GM18511 (cell line): ENCODE results near the gene MOV10L1.
"Not testable (repeated sequence)": the region's sequence is repeated elsewhere in the genome, so short reads cannot be mapped to it uniquely, and the experiment has no call there.

Source experiments
- ATAC-seq: cut with Tn5 transposase; IDR thresholded peaks from one replicate; pipeline ENCODE4 v1.9.1; 2021; ENCODE audit warnings: mild to moderate bottlenecking, moderate library complexity; ENCODE audit not compliant: unreplicated experiment

The MOV10L1 gene

GRCh38 chr22:50199829-50200460 is 110.1 kb downstream of the MOV10L1 start:
- ATAC-seq, result no peak

DNA sequence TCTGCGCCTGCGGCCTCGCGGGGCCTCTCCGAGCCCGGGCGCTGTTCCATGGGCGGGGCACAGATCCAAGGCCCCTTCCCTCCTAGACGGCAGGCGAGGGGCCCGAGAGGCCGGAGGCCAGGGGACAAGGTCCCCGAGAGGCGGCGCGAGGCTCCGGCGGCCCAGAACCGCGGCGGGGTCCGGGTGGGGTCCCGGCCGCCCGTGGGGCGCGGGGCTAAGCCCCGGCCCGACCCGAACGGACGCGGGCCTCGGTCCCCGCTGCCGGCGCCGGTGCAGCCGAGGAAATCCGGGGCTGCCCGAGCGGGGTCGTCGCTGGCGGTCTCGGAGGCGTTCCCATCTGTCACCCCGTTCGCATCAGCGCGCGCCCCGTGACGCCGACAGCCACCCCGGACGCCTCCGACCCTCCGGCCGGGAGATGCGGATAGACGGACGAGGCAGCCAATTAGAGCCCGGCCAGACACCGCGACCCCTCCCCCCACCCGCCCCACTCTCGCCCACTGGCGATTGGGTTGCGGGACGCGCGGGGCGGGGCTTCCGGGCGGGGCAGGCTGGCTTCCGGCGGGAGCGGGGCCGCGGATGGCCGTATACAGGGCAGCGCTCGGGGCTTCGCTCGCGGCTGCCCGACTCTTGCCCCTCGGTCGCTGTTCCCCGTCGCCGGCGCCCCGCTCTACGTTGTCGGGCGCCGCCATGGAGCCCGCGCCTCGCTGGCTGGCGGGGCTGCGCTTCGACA is 110.8 kb downstream of the MOV10L1 start, which contains the start of gene SELENOO:
SELENOO (plus strand) TSS at position 551 of the 730 bp plus-strand sequence; CDS start at position 577, 26 bp downstream.
- ATAC-seq, result peak; percentile 78

GRCh38 chr22:50201191-50202129 is 111.7 kb downstream of the MOV10L1 start:
- ATAC-seq, result peak; percentile 30

DNA sequence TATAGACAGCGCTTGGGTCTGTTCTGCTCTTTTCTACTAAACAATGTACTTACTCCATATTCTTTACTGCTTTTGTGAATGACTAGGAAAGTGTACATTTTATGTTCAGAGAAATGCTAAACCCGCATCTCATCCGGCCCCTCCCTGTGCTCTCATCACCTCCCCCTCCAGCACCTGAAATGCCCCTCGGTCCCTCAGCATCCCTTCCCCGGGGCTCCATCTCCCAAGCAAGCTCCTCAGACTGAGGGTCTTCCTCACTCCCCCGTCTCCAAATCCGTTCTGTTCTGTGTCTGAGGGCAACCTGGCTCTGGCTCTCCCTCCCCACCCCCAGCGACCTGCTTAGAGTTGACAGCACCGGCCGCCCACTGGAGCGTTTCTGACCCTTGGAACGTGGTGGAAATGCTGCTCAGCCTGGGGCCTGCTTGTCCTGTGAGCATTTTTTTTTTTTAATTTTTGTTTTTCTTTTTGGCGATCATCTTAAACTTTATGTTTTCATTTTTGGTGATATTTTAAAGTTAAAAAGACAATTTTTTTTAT is 112.4 kb downstream of the MOV10L1 start:
- ATAC-seq, result no peak

- ATAC-seq, result no peak
Observed at GRCh38 chr22:50203288-50203687, 113.5 kb downstream of the MOV10L1 start.

DNA sequence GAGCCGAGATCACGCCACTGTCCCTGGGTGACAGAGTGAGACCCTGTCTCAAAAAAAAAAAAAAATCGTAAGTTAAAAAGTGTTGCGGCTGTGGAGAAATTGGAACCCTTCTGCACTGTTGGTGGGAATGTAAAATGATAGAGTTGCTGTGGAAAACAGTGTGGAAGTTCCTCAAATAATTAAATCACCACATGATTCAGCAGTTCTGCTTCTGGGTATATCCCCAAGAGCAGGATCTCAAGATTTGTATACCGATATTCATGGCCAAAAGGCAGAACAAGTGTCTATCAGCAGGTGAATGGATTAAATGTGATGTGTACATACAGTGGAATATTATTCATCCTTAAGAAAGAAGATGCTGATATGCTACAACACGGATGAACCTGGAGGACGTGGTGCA is 114.8 kb downstream of the MOV10L1 start:
- no peak for ATAC-seq

- not testable (repeated sequence) for ATAC-seq
Observed at GRCh38 chr22:50204998-50205397, 115.2 kb downstream of the MOV10L1 start.

GRCh38 chr22:50205781-50206569 is 116.2 kb downstream of the MOV10L1 start:
- ATAC-seq, result no peak

- ATAC-seq, result no peak
Observed at GRCh38 chr22:50206599-50206998, 116.8 kb downstream of the MOV10L1 start.

- no peak for ATAC-seq
Observed at GRCh38 chr22:50207383-50208140, 117.8 kb downstream of the MOV10L1 start.

GRCh38 chr22:50208430-50208938 is 118.7 kb downstream of the MOV10L1 start:
- no peak for ATAC-seq

GRCh38 chr22:50208939-50209892 is 119.4 kb downstream of the MOV10L1 start:
- no peak for ATAC-seq

GRCh38 chr22:50209893-50210292 is 120.1 kb downstream of the MOV10L1 start:
- ATAC-seq, result no peak

DNA sequence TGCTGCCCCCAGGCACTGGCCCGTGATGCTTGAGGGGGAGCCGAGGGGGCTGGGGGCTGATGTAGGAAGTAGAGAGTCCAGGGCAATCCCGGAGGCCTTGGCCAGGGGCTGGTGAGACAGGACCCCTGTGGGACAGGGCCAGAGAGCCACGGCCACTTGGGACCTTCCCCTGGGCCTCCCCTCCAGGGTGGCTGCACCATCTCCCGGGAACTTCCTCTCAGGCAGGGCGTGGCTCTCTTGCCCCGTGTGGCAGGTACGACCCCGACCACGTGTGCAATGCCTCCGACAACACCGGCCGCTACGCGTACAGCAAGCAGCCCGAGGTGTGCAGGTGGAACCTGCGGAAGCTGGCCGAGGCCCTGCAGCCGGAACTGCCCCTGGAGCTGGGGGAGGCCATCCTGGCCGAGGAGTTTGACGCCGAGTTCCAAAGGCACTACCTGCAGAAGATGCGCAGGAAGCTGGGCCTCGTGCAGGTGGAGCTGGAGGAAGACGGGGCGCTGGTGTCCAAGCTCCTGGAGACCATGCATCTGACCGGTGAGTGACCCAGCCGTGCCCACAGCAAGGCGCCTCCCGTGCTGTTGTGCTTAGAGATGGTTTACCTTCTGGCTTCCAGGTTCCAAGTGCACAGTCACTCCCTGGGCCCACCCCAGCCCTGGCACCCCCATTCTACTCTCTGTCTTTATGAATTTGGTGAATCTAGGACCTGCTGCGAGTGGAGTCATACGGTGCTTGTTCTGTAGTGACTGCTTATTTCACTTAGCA is 120.8 kb downstream of the MOV10L1 start:
- ATAC-seq, result no peak

DNA sequence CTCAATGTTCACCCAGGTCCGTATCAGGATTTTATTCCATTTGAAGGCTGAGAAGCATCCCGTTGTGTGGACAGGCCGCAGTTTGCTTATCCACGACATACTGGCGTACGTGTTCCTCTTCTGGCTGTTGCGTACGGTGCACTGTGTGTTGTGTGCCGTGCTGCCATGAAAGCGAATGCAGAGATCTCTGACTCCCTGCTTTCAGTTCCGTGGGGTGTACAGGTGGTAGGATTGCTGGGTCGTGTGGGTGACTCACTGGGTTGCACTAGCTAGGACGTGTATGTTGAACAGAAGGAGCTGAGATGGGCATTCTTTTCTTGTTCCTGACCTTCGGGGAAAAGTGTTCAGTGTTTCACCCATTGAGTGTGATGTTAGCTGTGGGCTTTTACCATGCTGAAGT is 121.3 kb downstream of the MOV10L1 start:
- no peak for ATAC-seq
